Subcutaneous abdominal adipose tissue (tissue), 5 donors: Measurements from ENCODE around the gene NID2.

Source experiments
- H3K27ac ChIP-seq: one replicate; pipeline ENCODE4 v1.7.0; 2013; ENCODE audit warnings: low read depth, mild to moderate bottlenecking, inconsistent platforms, low read length, moderate library complexity
- H3K27me3 ChIP-seq, 5 donors: one replicate each; pipeline ENCODE4 v1.7.0; 2013; ENCODE audit warnings: low read length in 5 of 5, inconsistent platforms in 1 of 5; ENCODE audit not compliant: control insufficient read depth in 5 of 5, insufficient read depth in 4 of 5
- H3K36me3 ChIP-seq, 5 donors: one replicate each; pipeline ENCODE4 v1.7.0; 2013; ENCODE audit warnings: low read length in 5 of 5; ENCODE audit not compliant: control insufficient read depth in 5 of 5, insufficient read depth in 5 of 5
- H3K4me1 ChIP-seq, 5 donors: one replicate each; pipeline ENCODE4 v1.7.0; 2013; ENCODE audit warnings: low read length in 5 of 5, mild to moderate bottlenecking in 3 of 5, moderate library complexity in 1 of 5; ENCODE audit not compliant: control insufficient read depth in 5 of 5, insufficient read depth in 5 of 5
- H3K4me3 ChIP-seq, 5 donors: one replicate each; pipeline ENCODE4 v1.7.0; 2013; ENCODE audit warnings: low read length in 5 of 5, low read depth in 1 of 5
- H3K9ac ChIP-seq, 5 donors: one replicate each; pipeline ENCODE4 v1.7.0; 2013; ENCODE audit warnings: low read length in 5 of 5, mild to moderate bottlenecking in 4 of 5, moderate library complexity in 3 of 5
- H3K9me3 ChIP-seq, 5 donors: one replicate each; pipeline ENCODE4 v1.7.0; 2013; ENCODE audit warnings: low read length in 5 of 5; ENCODE audit not compliant: control insufficient read depth in 5 of 5
- donor health status: healthy.
- donor health status: healthy.
- donor health status: healthy.
- donor health status: healthy.
- donor health status: healthy.

The NID2 gene

GRCh38 chr14:52010173-52010693 is 58.6 kb downstream of the NID2 start:
- Histone ChIP-seq H3K4me3 (no peak overlapping the region), H3K4me1 (peaks cover 12 to 41% (median 39%) of the 10 kb centered on the region in 5 donors), H3K27me3 (no peaks in the 10 kb centered on the region), H3K9me3 (no peaks in the 10 kb centered on the region), H3K9ac (no peak overlapping the region), H3K27ac (no peak overlapping the region), H3K36me3 (peaks cover 41 to 79% (median 66%) of the 10 kb centered on the region in 5 donors)

- H3K27ac ChIP-seq, result no peak overlapping the region
- H3K4me1 ChIP-seq, result peaks cover 4 to 27% (median 23%) of the 10 kb centered on the region in 5 donors
- H3K9ac ChIP-seq, result no peak overlapping the region
- H3K4me3 ChIP-seq, result no peak overlapping the region
- peaks cover 62 to 85% (median 76%) of the 10 kb centered on the region in 5 donors for H3K36me3 ChIP-seq
- no peaks in the 10 kb centered on the region for H3K9me3 ChIP-seq
- H3K27me3 ChIP-seq, result no peaks in the 10 kb centered on the region
These were observed 60.7 kb downstream of the NID2 start for GRCh38 chr14:52008136-52008535.

- Histone ChIP-seq H3K9ac (no peak overlapping the region), H3K36me3 (peaks cover 65 to 90% (median 78%) of the 10 kb centered on the region in 5 donors), H3K4me3 (no peak overlapping the region), H3K9me3 (no peaks in the 10 kb centered on the region), H3K27ac (no peak overlapping the region), H3K27me3 (no peaks in the 10 kb centered on the region), H3K4me1 (peaks cover 3 to 27% (median 22%) of the 10 kb centered on the region in 5 donors)
These were observed 61.2 kb downstream of the NID2 start for GRCh38 chr14:52007637-52008036.

- peaks cover 68 to 95% (median 82%) of the 10 kb centered on the region in 5 donors for H3K36me3 ChIP-seq
- H3K27me3 ChIP-seq, result no peaks in the 10 kb centered on the region
- H3K9me3 ChIP-seq, result no peaks in the 10 kb centered on the region
- no peak overlapping the region for H3K9ac ChIP-seq
- H3K4me1 ChIP-seq, result peaks cover 3 to 27% (median 20%) of the 10 kb centered on the region in 5 donors
- H3K27ac ChIP-seq, result no peak overlapping the region
- no peak overlapping the region for H3K4me3 ChIP-seq
These were observed 61.6 kb downstream of the NID2 start for GRCh38 chr14:52007211-52007610.

GRCh38 chr14:52006361-52006760 is 62.5 kb downstream of the NID2 start:
- Histone ChIP-seq H3K27ac (no peak overlapping the region), H3K9ac (no peak overlapping the region), H3K4me1 (peaks cover under 1 to 21% (median 12%) of the 10 kb centered on the region in 5 donors), H3K27me3 (no peaks in the 10 kb centered on the region), H3K9me3 (no peaks in the 10 kb centered on the region), H3K36me3 (peaks cover 75 to 98% (median 85%) of the 10 kb centered on the region in 5 donors), H3K4me3 (no peak overlapping the region)

- no peak overlapping the region for H3K4me3 ChIP-seq
- H3K36me3 ChIP-seq, result peaks cover 73 to 97% (median 83%) of the 10 kb centered on the region in 5 donors
- no peaks in the 10 kb centered on the region for H3K9me3 ChIP-seq
- no peaks in the 10 kb centered on the region for H3K27me3 ChIP-seq
- no peak overlapping the region for H3K9ac ChIP-seq
- H3K4me1 ChIP-seq, result peaks cover 0 to 25% (median 10%) of the 10 kb centered on the region in 5 donors
- no peak overlapping the region for H3K27ac ChIP-seq
These were observed 63.2 kb downstream of the NID2 start for GRCh38 chr14:52005625-52006024.

GRCh38 chr14:52003324-52003723 is 65.5 kb downstream of the NID2 start:
- H3K9me3 ChIP-seq, result no peaks in the 10 kb centered on the region
- peak overlapping the region; percentile 12 for H3K27ac ChIP-seq
- no peak overlapping the region for H3K9ac ChIP-seq
- H3K27me3 ChIP-seq, result no peaks in the 10 kb centered on the region
- no peak overlapping the region for H3K4me3 ChIP-seq
- peaks cover 66 to 87% (median 70%) of the 10 kb centered on the region in 5 donors for H3K36me3 ChIP-seq
- H3K4me1 ChIP-seq, result peaks cover 0 to 26% (median 10%) of the 10 kb centered on the region in 5 donors

- H3K36me3 ChIP-seq, result peaks cover 58 to 86% (median 63%) of the 10 kb centered on the region in 5 donors
- no peaks in the 10 kb centered on the region for H3K27me3 ChIP-seq
- H3K9me3 ChIP-seq, result no peaks in the 10 kb centered on the region
- H3K4me3 ChIP-seq, result no peak overlapping the region
- no peak overlapping the region for H3K9ac ChIP-seq
- peaks cover 0 to 26% (median 10%) of the 10 kb centered on the region in 5 donors for H3K4me1 ChIP-seq
- peak overlapping the region; percentile 12 for H3K27ac ChIP-seq
These were observed 66.3 kb downstream of the NID2 start for GRCh38 chr14:52002542-52002941.

- Histone ChIP-seq H3K36me3 (peaks cover 41 to 69% (median 49%) of the 10 kb centered on the region in 5 donors), H3K27me3 (no peaks in the 10 kb centered on the region), H3K4me3 (no peak overlapping the region), H3K27ac (no peak overlapping the region), H3K9me3 (no peaks in the 10 kb centered on the region), H3K4me1 (peaks cover 0 to 26% (median 10%) of the 10 kb centered on the region in 5 donors), H3K9ac (no peak overlapping the region)
These were observed 68.2 kb downstream of the NID2 start for GRCh38 chr14:52000696-52001095.

GRCh38 chr14:52000019-52000582 is 68.8 kb downstream of the NID2 start:
- no peak overlapping the region for H3K27ac ChIP-seq
- H3K36me3 ChIP-seq, result peaks cover 40 to 69% (median 48%) of the 10 kb centered on the region in 5 donors
- no peak overlapping the region for H3K9ac ChIP-seq
- H3K27me3 ChIP-seq, result no peaks in the 10 kb centered on the region
- peaks cover 0 to 26% (median 10%) of the 10 kb centered on the region in 5 donors for H3K4me1 ChIP-seq
- H3K9me3 ChIP-seq, result no peaks in the 10 kb centered on the region
- H3K4me3 ChIP-seq, result no peak overlapping the region
